Measurements from ENCODE around the gene COX4I1.

Gene COX4I1

GRCh38 chr16:85799497-85800320 is at the start of gene COX4I1, which contains the start of gene EMC8:
COX4I1 (plus strand) TSS chr16:85799695; CDS start chr16:85801206, 1,511 bp downstream.
EMC8 (minus strand) TSS chr16:85799544; CDS start chr16:85799295, 249 bp downstream.
- DNase-seq, result peak; percentile 53 to 97 (median 90)

GRCh38 chr16:85749771-85750145 is 49.7 kb upstream of the COX4I1 start:
- DNase-seq, result no peak

GRCh38 chr16:85750146-85750826 is 49.2 kb upstream of the COX4I1 start:
- no peak for DNase-seq

- DNase-seq, result no peak
These were observed 48.4 kb upstream of the COX4I1 start, which contains the start of gene C16orf74 for GRCh38 chr16:85750827-85751697. C16orf74 (minus strand) TSS chr16:85751096; CDS start chr16:85735217, 15,879 bp downstream.

- no peak for DNase-seq
These were observed 47.6 kb upstream of the COX4I1 start for GRCh38 chr16:85751698-85752501.

GRCh38 chr16:85752511-85753420 is 46.7 kb upstream of the COX4I1 start:
- no peak for DNase-seq

GRCh38 chr16:85753559-85753958 is 45.9 kb upstream of the COX4I1 start:
- DNase-seq, result no peak

GRCh38 chr16:85753976-85754375 is 45.5 kb upstream of the COX4I1 start:
- no peak for DNase-seq

GRCh38 chr16:85754413-85754812 is 45.1 kb upstream of the COX4I1 start:
- DNase-seq, result peak in 1 of 14 donors; percentile 9

GRCh38 chr16:85755929-85756768 is 43.3 kb upstream of the COX4I1 start:
- no peak for DNase-seq

GRCh38 chr16:85757341-85757822 is 42.1 kb upstream of the COX4I1 start:
- no peak for DNase-seq

GRCh38 chr16:85759136-85759535 is 40.4 kb upstream of the COX4I1 start:
- no peak for DNase-seq

GRCh38 chr16:85759631-85760419 is 39.7 kb upstream of the COX4I1 start:
- DNase-seq, result no peak

GRCh38 chr16:85761861-85762260 is 37.6 kb upstream of the COX4I1 start:
- no peak for DNase-seq

GRCh38 chr16:85762970-85763369 is 36.5 kb upstream of the COX4I1 start:
- no peak for DNase-seq

GRCh38 chr16:85763616-85764015 is 35.9 kb upstream of the COX4I1 start:
- no peak for DNase-seq

GRCh38 chr16:85765211-85765610 is 34.3 kb upstream of the COX4I1 start:
- no peak for DNase-seq

GRCh38 chr16:85765767-85766166 is 33.7 kb upstream of the COX4I1 start:
- no peak for DNase-seq

GRCh38 chr16:85767531-85767930 is 32.0 kb upstream of the COX4I1 start:
- DNase-seq, result no peak

Measured in C1 segment of cervical spinal cord (tissue), 14 donors.